ENCODE data around the gene PNKP. TPM values are rescaled to one million over a fixed set of nuclear protein-coding genes. Genes with fewer than 3 reads are reported as not detected.

The PNKP gene
- total and polyA plus RNA-seq, 2 of the 8 experiments (the other 6 are each of a cell fraction or from before 2014, with no cell fraction given): 45.8 to 105 TPM

- peak overlapping the region; percentile 83; the same call in 1 of the 2 replicates for H2AFZ ChIP-seq (ENCODE audit: low read length)
- 4% methylated on average over 34 of the region's 41 CpGs; no CpG with 5 or more reads in 1 of the 2 experiments for WGBS, 2 experiments (ENCODE audit: extremely low coverage in 1 of 2, insufficient coverage in 1 of 2, insufficient read length in 1 of 2, insufficient replicate concordance in 2 of 2, low coverage in 1 of 2, low lambda C conversion rate in 2 of 2, missing lambda C conversion rate in 1 of 2)
- DNase-seq (ENCODE audit: low read depth in 1 of 2, low spot score in 2 of 2): peak; percentile 94 to 98
- peaks cover 0 to 30% of the 10 kb centered on the region in 2 experiments; a peak in 2 of 4 replicates for H3K79me2 ChIP-seq (ENCODE audit: control insufficient read depth in 1 of 2, insufficient read depth in 2 of 2, low read length in 2 of 2)
- peak overlapping the region; percentile 99 for H3K27ac ChIP-seq (ENCODE audit: low read depth, low read length)
- peaks cover 16% of the 10 kb centered on the region for H3K23me2 ChIP-seq (ENCODE audit: low read depth, low read length)
- peaks cover 0 to 13% (median 7%) of the 10 kb centered on the region in 4 experiments; a peak in 6 of 7 replicates for H3K4me1 ChIP-seq (replicated peaks in 1 of 4; ENCODE audit: control insufficient read depth in 3 of 4, insufficient read depth in 4 of 4, low read length in 3 of 4)
- peak overlapping the region; percentile 98 for H4K8ac ChIP-seq (ENCODE audit: extremely low read depth, insufficient read depth, low read length)
- H4K20me1 ChIP-seq (replicated peaks in 1 of 2; ENCODE audit: control insufficient read depth in 1 of 2, insufficient read depth in 2 of 2, low read length in 2 of 2): peaks cover 10 to 12% of the 10 kb centered on the region in 2 experiments
- TF ChIP-seq KDM4A (IDR thresholded peaks at IDR 0.05; ENCODE audit: low read depth, low read length, severe bottlenecking) (peak; percentile 66), ASH2L (IDR thresholded peaks at IDR 0.05; ENCODE audit: low read length) (peak; percentile 30), SP2 (IDR thresholded peaks at IDR 0.05; ENCODE audit: low read length) (no peak), TAF1 (IDR thresholded peaks at IDR 0.05; ENCODE audit: low read depth, low read length) (peak; percentile 12; the same call in 1 of the 2 replicates), CHD1 (IDR thresholded peaks at IDR 0.05; ENCODE audit: low read depth, low read length) (no peak), HDAC6 (IDR thresholded peaks at IDR 0.05; ENCODE audit: low read depth, low read length) (no peak), SIN3A (conservative IDR thresholded peaks at IDR 0.05 in 1 of 2, IDR thresholded peaks at IDR 0.05 in 1 of 2; ENCODE audit: low read depth in 1 of 2, low read length in 2 of 2) (peak; percentile 31 to 68; a peak in 1 of 4 replicates), BRCA1 (IDR thresholded peaks at IDR 0.05; ENCODE audit: low read depth, low read length) (no peak), POLR2AphosphoS5 (IDR thresholded peaks at IDR 0.05; ENCODE audit: low read depth, low read length) (0 out of 2 replicates have a peak, but pooled peaks have one; percentile 16), CHD2 (IDR thresholded peaks at IDR 0.05; ENCODE audit: low read length) (no peak)
- TF ChIP-seq, protein P1, sequence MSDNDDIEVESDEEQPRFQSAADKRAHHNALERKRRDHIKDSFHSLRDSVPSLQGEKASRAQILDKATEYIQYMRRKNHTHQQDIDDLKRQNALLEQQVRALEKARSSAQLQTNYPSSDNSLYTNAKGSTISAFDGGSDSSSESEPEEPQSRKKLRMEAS (IDR thresholded peaks at IDR 0.05): 0 out of 2 replicates have a peak, but pooled peaks have one; percentile 21
- H3K18ac ChIP-seq (ENCODE audit: extremely low read depth, low read length): peak overlapping the region; percentile 99; the same call in 1 of the 2 replicates
- H3K14ac ChIP-seq (ENCODE audit: insufficient read length): no peak overlapping the region
- 0 out of 2 replicates have a peak overlapping the region, but pooled peaks have one; percentile 65 for H2BK15ac ChIP-seq (ENCODE audit: low read length)
- peak overlapping the region; percentile 75; the same call in 1 of the 2 replicates for H2AK5ac ChIP-seq (ENCODE audit: low read depth, low read length)
- peaks cover 14 to 38% (median 31%) of the 10 kb centered on the region in 4 experiments for H3K36me3 ChIP-seq (ENCODE audit: control insufficient read depth in 2 of 4, insufficient read depth in 4 of 4, low read length in 3 of 4)
- H3K9ac ChIP-seq (replicated peaks in 1 of 4; ENCODE audit: extremely low read depth in 1 of 4, low read depth in 3 of 4, low read length in 3 of 4): peak overlapping the region; percentile 80 to 98 (median 96)
- no peaks in the 10 kb centered on the region for H3K9me3 ChIP-seq (ENCODE audit: insufficient read depth in 2 of 2, low read depth in 1 of 2, low read length in 1 of 2)
- FAIRE-seq: no peak
- ChIA-PET POLR2A (ENCODE audit: partially characterized antibody) (interaction anchor here (1.0 to 6.2 kb wide), 11 partner anchors 11 to 202 kb away, joined by 3 to 76 read pairs (median 6); partner anchors contain the start of genes ATF5, MED25, NUP62 and PNKP), CTCF (ENCODE audit: partially characterized antibody) (no interaction called here)
- H4K5ac ChIP-seq (ENCODE audit: insufficient read length, low read depth, low read length): peak overlapping the region; percentile 86
- peak overlapping the region; percentile 17 for H3K4ac ChIP-seq (replicated peaks; ENCODE audit: insufficient read length, low read depth, low read length)
- H3K56ac ChIP-seq (replicated peaks; ENCODE audit: insufficient read length, low read depth, low read length): peak overlapping the region; percentile 92
- H2BK120ac ChIP-seq (replicated peaks; ENCODE audit: low read depth, low read length): no peak overlapping the region
- no peak overlapping the region for H3K23ac ChIP-seq (ENCODE audit: insufficient read length)
- peak overlapping the region; percentile 85 for H4K91ac ChIP-seq (replicated peaks; ENCODE audit: insufficient read length, low read length)
- peaks cover 16% of the 10 kb centered on the region for H3K79me1 ChIP-seq (ENCODE audit: low read depth, low read length)
- H2BK12ac ChIP-seq (ENCODE audit: low read depth, low read length): peak overlapping the region; percentile 96
- peak overlapping the region; percentile 70 to 95 (median 91) for H3K4me3 ChIP-seq (ENCODE audit: extremely low read depth in 1 of 4, insufficient read depth in 2 of 4, low read depth in 3 of 4, low read length in 4 of 4)
- H3K4me2 ChIP-seq (ENCODE audit: insufficient read depth in 1 of 2, low read depth in 2 of 2, low read length in 2 of 2): peak overlapping the region; percentile 90 to 92
- peak overlapping the region; percentile 99 for H2BK5ac ChIP-seq (ENCODE audit: low read depth, low read length)
- 0 out of 2 replicates have a peak overlapping the region, but pooled peaks have one; percentile 61 for H2BK20ac ChIP-seq (ENCODE audit: low read length)
- no peaks in the 10 kb centered on the region for H3K27me3 ChIP-seq (replicated peaks in 1 of 4; ENCODE audit: control insufficient read depth in 3 of 4, extremely low read depth in 1 of 4, insufficient read depth in 3 of 4, low read length in 3 of 4)
Measured at GRCh38 chr19:49877879-49878743, 10.7 kb upstream of the PNKP start.

Measured in H1 (cell line).